CD4-positive, alpha-beta T cell treated with Interleukin-17A for 4 hours (primary cell): ENCODE measurements around the gene TEAD2.
A peak's percentile ranks its signal among the peaks of the same experiment; 100 is the strongest.
"Not testable (repeated sequence)": the region's sequence is repeated elsewhere in the genome, so short reads cannot be mapped to it uniquely, and the experiment has no call there.

Experiments used
- DNase-seq: peaks from one replicate; pipeline ENCODE4 v3.0.0-alpha.2; 2020; ENCODE audit warnings: mixed read lengths

The TEAD2 gene

DNA sequence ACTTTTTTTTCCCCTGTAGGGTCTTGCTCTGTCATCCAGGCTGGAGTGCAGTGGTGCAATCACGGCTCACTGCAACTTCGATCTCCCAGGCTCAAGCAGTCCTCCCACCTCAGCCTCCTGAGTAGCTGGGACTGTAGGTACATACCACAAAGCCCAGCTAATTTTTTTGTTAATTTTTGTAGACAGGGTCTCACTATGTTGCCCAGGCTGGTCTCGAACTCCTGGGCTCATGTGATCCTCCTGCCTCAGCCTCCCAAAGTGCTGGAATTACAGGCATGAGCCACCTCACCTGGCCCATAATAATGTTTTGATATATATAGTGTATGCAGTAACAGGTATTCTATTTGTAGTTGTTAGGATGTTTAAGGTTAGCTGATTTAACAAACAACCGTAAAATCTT is 31.0 kb downstream of the TEAD2 start:
- not testable (repeated sequence) for DNase-seq

- DNase-seq, result no peak
Measured at GRCh38 chr19:49328741-49329140, 33.5 kb downstream of the TEAD2 start.

- peak; percentile 62 for DNase-seq
Measured at GRCh38 chr19:49327878-49328544, 34.2 kb downstream of the TEAD2 start.

DNA sequence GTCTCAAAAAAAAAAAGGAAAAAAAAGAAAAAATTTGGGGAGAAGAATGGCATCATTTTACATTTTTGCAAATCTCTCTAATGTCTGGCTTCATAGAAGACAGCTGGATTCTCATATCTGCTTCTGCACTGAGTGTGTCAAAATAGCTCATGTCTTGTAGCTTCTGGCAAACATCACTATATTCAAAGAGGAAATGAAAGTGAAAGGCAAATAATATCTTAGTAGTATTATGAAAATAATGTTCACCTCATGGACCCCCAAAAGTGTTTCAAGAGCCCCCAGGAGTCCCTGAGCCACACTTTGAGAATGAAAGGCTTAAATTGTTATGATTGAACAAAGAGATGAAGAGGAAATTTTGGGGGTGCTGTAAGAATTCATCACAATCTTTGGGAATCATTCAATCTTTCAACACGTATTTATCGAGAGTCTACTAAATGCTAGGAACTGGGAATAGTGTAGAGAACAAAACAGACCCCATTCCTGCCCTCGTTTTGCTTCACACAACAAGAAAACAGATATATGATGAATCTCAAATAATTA is 36.0 kb downstream of the TEAD2 start:
- DNase-seq, result no peak

DNA sequence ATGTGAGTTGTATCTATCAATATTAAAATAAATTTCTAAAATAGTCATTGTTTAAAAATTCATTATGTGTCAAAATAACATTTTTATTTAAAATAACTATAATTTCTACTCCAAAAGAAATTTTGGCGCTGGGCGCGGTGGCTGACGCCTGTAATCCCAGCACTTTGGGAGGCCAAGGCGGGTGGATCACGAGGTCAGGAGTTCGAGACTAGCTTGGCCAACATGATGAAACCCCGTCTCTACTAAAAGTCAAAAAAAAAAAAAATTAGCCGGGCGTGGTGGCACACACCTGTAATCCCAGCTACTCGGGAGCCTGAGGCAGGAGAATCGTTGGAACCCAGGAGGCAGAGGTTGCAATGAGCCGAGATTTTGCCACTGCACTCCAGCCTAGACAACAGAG is 36.5 kb downstream of the TEAD2 start:
- DNase-seq, result not testable (repeated sequence)

DNA sequence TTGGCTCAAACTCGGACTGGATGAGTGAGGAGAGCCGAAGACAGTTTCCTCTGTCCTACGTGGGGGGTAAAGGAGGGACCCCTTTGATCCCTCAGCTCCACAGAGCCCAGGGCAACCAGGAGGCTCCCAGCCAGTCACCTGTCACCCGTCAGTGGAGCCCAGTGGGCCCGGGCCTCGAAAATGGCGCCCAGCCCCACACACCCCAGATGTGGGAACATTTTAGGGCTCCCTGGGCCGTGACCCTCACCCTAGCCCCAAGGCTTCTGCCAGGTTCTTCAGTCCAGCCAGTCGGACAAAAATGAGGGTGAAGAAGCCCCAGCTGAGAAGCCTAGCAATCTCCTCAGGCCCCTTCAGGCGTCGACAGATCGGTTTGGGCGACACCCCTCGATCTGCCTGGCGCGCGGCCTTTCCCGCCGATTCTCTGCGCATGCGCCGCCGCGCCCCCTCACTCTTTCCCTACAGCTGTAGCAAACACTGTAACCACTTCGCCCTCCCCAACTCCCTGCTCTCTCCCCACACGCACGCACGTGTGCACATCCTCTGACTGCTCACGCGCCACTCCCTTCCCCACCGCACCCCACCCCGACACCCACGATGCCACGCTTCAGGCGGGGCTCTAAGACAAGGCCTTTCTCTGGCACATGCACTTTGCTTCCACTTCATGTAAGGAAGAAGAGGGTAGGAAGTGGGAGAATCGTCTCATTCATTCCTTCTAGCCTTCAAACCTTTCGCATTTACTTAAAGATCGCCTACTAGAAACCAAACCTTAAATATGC is 37.2 kb downstream of the TEAD2 start, which contains the start of gene SLC6A16:
Gene SLC6A16, minus strand, starts transcription at position 391 of the 776 bp plus-strand sequence. CDS start 13,844 bp downstream, outside the sequence.
- no peak for DNase-seq

- DNase-seq, result no peak
Measured at GRCh38 chr19:49318296-49318695, 43.9 kb downstream of the TEAD2 start.

- no peak for DNase-seq
Measured at GRCh38 chr19:49316284-49316683, 45.9 kb downstream of the TEAD2 start.

- no peak for DNase-seq
Measured at GRCh38 chr19:49315111-49315510, 47.1 kb downstream of the TEAD2 start.

GRCh38 chr19:49309087-49309486 is 53.1 kb downstream of the TEAD2 start:
- DNase-seq, result no peak

DNA sequence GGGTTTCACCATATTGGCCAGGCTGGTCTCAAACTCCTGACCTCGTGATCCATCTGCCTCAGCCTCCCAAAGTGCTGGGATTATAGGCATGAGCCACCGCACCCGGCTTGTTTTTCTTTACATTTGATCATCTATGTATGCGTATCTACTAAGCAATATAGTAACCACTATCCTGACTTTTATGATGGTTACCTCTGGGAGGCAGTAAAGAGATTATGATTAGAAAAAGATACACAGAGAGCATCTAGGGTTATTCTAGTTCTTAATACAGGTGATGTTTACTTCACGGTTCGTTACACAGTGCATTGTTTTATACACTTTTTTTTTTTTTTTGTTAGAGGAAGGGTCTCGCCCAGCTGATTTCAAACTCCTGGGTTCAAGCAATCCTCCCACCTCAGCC is 55.5 kb downstream of the TEAD2 start:
- not testable (repeated sequence) for DNase-seq

DNA sequence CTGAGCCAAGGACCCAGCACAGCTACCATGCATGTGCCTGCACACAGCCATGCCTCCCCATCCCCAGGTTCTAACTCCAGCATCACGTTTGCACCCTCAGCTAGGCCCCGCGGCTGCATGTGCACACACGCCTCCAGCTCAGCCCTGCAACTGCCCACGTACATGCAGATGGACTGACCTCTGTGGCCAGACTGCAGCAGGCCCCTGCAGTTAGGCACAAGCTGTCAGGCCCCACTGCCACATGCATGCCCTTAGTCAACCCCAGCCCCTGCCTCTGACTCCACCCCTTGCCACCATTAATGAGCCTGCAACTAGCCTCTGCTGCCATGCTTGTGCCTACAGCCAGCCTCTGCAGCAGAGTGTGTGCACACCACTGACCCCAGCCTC is 60.4 kb downstream of the TEAD2 start:
- DNase-seq, result no peak

- peak; percentile 87 for DNase-seq
Measured at GRCh38 chr19:49301165-49301865, 60.9 kb downstream of the TEAD2 start.

DNA sequence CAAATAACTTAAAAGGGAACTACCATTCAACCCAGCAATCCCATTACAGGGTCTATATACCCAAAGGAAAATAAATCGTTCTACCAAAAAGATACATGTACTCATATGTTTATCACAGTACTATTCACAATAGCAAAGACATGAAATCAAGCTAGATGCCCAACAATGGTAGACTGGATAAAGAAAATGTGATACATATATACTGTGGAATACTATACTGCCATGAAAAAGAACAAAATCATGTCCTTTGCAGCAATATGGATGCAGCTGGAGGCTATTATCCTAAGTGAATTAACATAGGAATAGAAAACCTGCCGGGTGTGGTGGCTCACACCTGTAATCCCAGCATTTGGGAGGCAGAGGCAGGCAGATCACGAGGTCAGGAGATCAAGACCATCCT is 63.6 kb downstream of the TEAD2 start:
- DNase-seq, result not testable (repeated sequence)

DNA sequence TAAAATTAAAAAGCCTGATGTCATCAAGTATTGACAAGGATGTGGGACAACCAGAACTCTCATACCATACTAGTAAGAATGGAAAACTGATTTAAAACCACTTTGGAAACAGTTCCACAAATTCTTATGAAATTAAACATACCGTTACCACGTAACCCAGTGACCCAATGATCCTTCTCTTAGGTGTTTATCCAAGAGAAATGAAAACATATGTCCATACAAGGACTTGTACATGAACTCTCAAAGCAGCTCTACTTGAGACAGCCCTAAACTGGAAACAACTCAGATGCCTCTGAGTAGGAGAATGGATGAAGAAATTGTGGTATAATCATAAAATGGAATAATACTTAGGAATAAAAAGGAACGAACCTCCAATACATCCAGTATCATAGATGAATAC is 64.8 kb downstream of the TEAD2 start:
- no peak for DNase-seq

- no peak for DNase-seq
Measured at GRCh38 chr19:49295208-49295880, 66.9 kb downstream of the TEAD2 start.

DNA sequence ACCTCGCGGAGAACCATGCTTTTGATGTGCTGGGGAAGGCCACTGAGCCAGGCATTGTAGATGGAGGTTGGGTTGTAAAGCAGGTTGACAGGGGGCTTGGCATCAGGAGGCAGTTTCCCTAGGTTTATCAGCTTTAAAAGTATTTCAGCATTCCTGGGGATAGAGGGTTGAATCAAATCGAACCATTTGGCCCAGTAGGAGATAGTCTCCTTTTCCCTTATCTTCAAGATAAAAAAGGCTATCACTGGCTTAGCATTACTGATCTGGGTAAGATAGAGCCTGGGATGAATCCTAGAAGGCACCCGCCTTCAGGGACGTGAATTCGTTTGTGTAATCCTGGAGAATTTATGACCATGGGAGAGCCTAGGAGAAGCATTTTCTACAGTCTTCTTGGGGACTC is 67.8 kb downstream of the TEAD2 start:
- DNase-seq, result no peak
